HG02588 (cell line): ENCODE data around the gene SPDYE8.
"Not testable (repeated sequence)": the region's sequence is repeated elsewhere in the genome, so short reads cannot be mapped to it uniquely, and the experiment has no call there.

Source experiments
- ATAC-seq: cut with Tn5 transposase; IDR thresholded peaks from one replicate; pipeline ENCODE4 v1.9.1; 2021; ENCODE audit warnings: mild to moderate bottlenecking, moderate library complexity; ENCODE audit not compliant: unreplicated experiment

The SPDYE8 gene, protein sequence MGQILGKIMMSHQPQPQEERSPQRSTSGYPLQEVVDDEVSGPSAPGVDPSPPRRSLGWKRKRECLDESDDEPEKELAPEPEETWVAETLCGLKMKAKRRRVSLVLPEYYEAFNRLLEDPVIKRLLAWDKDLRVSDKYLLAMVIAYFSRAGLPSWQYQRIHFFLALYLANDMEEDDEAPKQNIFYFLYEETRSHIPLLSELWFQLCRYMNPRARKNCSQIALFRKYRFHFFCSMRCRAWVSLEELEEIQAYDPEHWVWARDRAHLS

DNA sequence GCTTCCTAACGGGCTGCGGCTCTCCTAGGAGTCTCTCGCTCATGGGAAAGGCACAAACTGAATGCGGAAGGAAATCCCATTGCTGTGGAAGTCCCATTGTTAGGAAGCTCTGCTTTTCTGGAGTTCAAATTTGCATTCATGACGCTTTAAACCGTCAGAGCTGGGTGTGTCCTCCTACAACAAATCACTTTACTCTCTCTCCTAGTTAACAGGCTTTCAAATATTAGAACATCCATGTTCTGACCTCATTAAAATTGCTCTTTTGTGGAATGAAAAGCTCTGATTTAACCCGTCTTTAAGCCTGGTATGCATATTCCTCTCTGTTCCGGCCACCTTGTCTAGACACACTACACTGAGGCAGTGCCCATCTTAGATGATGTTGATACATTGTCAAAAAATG is at the start of gene SPDYE8:
SPDYE8 (minus strand) TSS at position 101 of the 400 bp plus-strand sequence. CDS start 1,800 bp downstream, outside the sequence.
- not testable (repeated sequence) for ATAC-seq

DNA sequence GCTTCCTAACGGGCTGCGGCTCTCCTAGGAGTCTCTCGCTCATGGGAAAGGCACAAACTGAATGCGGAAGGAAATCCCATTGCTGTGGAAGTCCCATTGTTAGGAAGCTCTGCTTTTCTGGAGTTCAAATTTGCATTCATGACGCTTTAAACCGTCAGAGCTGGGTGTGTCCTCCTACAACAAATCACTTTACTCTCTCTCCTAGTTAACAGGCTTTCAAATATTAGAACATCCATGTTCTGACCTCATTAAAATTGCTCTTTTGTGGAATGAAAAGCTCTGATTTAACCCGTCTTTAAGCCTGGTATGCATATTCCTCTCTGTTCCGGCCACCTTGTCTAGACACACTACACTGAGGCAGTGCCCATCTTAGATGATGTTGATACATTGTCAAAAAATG is 28.2 kb upstream of the SPDYE8 start, which contains the start of gene SPDYE11:
SPDYE11 (minus strand) TSS at position 101 of the 400 bp plus-strand sequence. CDS start 1,800 bp downstream, outside the sequence.
- not testable (repeated sequence) for ATAC-seq

GRCh38 chr7:73006491-73006890 is 23.1 kb downstream of the SPDYE8 start:
- ATAC-seq = not testable (repeated sequence)

GRCh38 chr7:73005693-73006447 is 23.7 kb downstream of the SPDYE8 start:
- ATAC-seq = peak; percentile 73

GRCh38 chr7:73005356-73005692 is 24.2 kb downstream of the SPDYE8 start:
- ATAC-seq = peak; percentile 82

DNA sequence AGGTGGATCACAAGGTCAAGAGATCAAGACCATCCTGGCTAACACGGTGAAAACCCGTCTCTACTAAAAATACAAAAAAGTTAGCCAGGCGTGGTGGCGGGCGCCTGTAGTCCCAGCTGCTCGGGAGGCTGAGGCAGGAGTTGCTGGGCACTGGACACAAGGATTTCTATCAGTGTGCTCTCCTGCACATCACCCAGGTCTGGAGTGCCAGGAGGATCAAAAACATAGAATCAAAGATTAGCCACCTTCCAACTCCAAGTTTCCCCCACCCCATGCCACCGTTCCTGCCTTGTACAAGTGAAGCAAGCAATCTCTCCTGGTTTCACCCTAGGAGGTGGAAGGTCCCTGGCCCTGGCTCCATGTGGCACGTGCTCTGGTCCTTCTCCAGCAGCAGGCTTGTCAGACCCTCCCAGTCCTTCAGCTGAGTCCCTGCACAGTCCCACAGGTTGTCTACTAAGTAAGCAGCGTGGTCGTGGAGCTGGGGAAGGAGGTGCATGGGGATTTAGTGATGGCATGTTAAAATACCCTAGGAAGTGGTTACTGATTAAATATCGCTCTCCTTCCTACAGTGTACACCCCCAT is 31.6 kb downstream of the SPDYE8 start:
- not testable (repeated sequence) for ATAC-seq

GRCh38 chr7:72997447-72997846 is 32.1 kb downstream of the SPDYE8 start:
- ATAC-seq = not testable (repeated sequence)

- ATAC-seq = not testable (repeated sequence)
These were observed 34.1 kb downstream of the SPDYE8 start for GRCh38 chr7:72995484-72995883.

DNA sequence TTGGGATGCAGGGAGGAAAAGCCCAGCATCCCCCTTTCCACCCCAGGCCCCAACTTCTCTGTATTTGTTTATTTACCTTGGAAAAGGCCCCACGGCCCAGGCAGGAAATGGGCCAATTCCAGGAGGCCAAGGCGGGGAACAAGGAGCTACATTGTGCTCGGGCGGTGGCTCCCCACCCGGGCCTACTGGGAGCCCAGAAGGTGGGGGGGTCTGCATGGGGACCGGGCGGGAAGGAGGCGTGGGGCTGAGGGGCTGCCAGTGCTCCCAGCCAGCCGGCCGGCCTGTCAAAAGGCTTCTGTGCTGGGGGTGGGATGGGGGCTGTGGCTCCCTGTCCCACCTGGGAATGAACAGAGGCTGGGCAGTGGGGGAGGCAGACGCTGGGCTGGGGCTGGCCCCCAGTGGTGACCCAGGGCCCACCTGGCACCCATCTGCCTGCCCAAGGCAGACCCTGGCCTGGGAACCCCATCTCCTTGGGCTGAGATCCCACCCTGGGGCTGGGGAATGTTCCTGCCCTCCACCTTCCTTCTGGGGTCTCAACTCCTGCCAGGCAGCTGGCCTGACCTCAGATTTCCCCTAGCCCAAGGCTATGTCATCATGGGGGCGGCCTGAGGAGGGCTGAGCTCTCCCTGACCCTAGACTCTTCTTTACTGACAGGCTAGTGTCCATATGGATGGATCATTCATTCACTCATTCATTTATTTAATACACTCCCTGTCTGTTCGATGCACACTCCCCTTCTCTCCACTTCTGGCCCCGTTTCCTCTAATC is 39.2 kb downstream of the SPDYE8 start:
- not testable (repeated sequence) for ATAC-seq

- ATAC-seq = not testable (repeated sequence)
These were observed 47.5 kb downstream of the SPDYE8 start for GRCh38 chr7:72982084-72982483.

GRCh38 chr7:72980382-72980781 is 49.2 kb downstream of the SPDYE8 start:
- not testable (repeated sequence) for ATAC-seq

DNA sequence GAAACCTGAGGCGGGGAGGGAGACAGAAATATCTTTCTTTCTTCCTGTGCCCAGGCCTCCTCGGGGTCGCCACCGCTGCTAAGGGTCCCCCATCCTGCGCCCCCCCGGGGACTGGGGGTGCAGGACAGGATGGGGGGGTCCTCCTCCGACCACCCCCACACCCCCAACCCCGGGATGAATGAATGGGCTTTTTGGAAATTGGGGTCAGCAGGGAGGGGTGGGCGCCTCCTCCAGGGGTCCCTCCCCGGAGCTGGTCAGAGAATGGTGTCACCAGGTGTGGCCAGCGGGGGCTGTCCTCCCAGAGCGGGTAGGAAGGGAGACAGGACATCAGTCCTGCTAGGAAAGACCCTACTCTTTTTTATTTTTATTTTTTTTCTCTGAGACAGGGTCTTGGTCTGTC is 53.1 kb downstream of the SPDYE8 start:
- not testable (repeated sequence) for ATAC-seq

- ATAC-seq = not testable (repeated sequence)
These were observed 53.8 kb downstream of the SPDYE8 start for GRCh38 chr7:72975656-72976286.

DNA sequence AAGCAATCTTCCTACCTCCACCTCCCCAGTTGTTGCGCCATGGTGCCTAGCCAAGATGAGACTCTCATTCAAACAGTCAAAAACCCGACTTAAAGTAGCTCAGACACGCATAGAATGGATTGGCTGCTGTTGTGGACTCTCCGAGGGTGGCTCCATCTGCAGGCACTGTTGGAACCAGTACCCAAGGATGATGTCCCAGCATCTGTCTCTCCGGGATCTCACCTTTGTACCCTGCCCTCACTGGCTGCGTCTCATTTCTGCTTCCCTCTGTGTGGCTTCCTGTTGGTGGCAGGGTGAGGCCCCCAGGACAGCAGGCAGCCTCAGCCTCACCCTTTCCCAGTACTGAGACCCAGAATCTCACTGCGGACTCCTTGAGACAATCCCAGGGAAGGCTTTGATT is 54.8 kb downstream of the SPDYE8 start:
- not testable (repeated sequence) for ATAC-seq

DNA sequence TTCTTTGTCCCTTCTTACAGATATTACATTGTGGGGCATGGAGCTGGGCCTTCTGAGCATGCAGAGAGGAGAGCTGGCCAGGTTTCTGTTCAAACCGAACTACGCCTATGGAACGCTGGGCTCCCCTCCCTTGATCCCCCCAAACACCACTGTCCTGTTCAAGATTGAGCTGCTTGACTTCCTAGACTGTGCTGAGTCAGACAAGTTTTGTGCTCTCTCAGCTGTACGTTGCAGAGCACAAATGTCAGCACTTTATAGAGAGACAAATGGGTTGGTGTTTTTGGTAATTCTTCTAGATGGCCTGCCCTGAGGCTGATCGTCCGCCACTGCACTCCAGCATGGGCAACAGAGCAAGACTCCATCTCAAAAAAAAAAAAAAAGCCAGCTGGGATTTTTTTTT is 58.1 kb downstream of the SPDYE8 start:
- not testable (repeated sequence) for ATAC-seq
